Body of pancreas (tissue), 4 donors: ENCODE results near the gene SEMA6D.

ENCODE experiments used
- CTCF ChIP-seq, 7 experiments: fragments of 450-650 bp in 4 of 7; fragments of 200-600 bp in 3 of 7; sonication (generic) in 3 of 7; IDR thresholded peaks; one replicate each; pipeline ENCODE4 v1.5.1; 2016 to 2019; ENCODE audit warnings: antibody characterized with exemption in 7 of 7
- POLR2A ChIP-seq, 3 donors: fragments of 450-650 bp; IDR thresholded peaks; one replicate each; pipeline ENCODE4 v1.6.1; 2016; ENCODE audit warnings: antibody characterized with exemption in 3 of 3, mild to moderate bottlenecking in 2 of 3

GRCh38 chr15:47674586-47675232 lies 42.6 kb upstream of the SEMA6D start:
- TF ChIP-seq CTCF (IDR thresholded peaks at IDR 0.05) (no peak), POLR2A (IDR thresholded peaks at IDR 0.05) (no peak)
